GM21529 (cell line): ENCODE measurements around the gene PRRT4.

Experiments used
- ATAC-seq: cut with Tn5 transposase; IDR thresholded peaks from one replicate; pipeline ENCODE4 v1.9.1; 2021; ENCODE audit not compliant: unreplicated experiment

Gene PRRT4

DNA sequence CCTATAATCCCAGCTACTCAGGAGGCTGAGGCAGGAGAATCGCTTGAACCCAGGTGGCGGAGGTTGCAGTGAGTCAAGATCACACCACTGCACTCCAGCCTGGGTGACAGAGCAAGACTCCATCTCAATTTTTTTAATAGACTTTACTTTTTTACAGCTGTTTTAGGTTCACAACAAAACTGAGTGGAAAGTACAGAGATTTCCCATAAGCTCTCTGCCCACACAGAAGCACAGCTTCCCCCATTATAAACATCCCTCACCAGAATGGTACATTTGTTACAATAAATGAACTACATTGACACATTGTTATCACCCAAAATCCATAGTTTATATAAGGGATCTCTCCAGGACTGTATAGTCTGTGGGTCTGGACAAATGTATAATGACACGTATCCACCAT is 14.6 kb upstream of the PRRT4 start:
- no peak for ATAC-seq

DNA sequence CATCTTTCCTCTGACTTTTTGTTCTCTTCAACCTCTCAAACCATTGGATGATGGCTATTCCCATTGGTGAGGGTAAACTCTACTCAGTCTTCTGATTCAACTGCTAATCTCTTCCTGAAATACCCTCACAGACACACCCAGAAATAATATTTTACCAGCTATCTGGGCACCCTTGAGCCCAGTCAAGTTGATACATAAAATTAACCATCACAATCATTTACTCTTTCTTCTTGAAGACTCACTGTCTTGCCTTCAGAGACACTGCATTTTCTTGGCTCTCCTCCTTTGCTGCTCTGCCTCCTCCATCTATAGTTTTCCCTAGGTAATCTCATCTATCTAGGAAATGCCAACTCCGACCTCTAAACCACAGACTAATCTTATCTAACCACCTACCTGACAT is 12.6 kb upstream of the PRRT4 start:
- no peak for ATAC-seq

DNA sequence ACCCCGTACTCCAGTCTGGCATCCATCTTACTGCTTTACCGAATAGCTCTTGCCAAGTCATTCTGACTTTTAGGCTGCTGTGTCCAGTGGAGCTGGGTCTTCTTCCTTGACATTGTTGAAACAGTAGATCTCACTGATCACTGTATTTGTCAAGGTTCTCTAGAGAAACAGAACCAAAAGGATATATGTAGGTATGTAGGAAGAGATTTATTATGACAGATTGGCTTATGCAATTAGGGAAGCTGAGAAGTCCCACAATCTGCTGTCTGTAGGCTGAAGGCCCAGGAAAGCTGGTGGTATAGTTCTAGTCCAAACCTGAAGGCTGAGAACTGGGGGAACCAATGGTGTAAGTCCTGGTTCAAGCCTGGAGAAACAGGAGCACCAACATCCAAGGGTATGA is 12.1 kb upstream of the PRRT4 start:
- no peak for ATAC-seq

DNA sequence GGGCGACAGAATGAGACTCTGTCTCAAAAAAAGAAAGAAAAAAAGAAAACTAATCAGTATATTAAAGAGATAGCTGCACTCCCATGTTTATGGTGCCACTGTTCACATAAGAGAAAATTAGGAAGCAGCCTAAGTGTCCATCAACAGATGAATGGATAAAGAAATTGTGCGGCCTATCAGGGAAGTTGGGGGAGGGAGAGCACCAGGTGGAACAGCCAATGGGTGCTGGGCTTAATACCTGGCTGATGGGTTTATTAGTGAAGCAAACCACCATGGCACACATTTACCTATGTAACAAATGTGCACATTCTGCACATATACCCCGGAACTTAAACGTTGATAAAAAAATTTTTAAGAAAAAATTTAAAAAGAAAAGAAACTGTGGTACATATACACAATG is 9.0 kb upstream of the PRRT4 start:
- ATAC-seq = no peak

DNA sequence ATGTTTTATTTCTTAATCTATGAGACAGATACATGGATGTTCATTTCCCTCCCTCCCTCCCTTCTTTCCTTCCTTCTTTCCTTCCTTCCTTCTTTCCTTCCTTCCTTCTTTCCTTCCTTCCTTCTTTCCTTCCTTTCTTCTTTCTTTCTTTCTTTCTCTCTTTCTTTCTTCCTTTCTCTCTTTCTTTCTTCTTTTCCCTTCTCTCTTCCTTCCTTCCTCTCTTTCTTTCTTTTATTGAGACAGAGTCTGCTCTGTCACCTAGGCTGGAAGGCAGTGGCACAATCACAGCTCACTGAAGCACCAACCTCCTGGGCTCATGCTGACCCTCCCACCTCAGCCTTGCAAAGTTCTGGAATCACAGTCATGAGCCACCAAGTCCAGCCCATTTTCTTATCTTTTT is 5.5 kb upstream of the PRRT4 start:
- ATAC-seq = no peak

DNA sequence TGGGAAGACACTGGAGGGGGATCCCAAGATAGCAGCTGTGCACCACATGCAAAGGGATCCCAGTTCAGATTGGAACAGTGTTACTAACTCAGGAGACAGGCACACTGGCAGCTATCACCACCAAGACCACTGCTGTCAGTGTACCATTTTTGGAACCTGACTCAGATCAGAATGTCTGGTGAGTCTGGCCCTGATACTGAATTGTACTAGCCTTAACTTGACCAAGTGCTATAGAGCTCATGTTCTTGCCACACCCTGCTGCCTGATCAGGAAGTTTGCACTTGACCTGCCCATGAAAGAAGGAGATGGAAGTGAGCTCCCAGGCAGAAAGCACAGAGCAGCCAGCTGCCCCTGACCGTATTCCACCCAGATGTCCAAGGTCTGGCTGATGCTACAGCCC is 4.8 kb upstream of the PRRT4 start:
- no peak for ATAC-seq

DNA sequence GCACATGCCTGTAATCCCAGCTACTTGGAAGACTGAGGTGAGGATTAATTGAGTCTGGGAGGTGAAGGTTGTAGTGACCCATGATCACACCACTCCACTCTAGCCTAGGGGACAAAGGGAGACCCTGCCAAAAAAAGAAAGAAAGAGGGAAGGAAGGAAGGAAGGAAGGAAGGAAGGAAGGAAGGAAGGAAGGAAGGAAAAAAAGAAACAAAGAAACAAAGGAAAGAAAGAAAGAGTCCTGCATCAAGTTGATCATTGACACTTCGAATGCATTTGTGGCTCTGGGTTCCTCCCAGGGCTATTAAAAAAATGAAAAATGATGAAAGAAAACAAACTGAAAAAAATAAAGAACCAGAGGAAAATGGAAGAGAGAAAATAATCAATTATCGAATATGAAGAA is 3.9 kb upstream of the PRRT4 start:
- no peak for ATAC-seq

DNA sequence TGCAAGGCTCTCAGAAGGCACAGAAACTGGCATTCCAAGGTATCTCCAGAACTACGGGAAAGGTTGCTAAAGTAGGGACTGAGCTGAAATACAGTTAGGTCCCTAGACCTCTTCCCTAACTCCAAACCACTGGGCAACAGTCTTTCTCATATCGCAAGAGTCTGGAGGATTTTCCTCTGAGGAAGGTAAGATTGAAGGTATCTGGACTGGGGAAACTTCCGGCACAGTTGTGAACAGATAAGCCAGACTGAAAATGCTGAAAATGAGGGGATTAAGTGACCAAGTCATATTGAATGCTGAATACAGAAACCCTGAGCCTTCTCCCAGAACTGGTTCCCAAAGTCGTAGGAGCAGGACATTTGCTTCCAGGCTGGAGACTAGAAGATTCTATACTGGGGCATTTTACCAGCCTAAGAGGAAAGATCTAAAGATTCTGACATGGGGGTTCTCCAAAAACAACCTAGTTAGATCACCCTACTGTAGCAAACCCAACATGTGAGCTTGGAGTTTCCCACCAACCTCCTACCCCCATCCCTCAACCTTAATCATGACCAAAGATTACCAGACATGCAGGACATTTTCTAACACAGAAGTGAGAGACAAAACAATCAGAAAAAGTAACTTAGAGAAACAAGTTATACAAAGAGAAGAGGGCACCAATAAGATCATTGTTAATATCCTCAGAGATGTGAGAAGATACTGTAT is 2.8 kb upstream of the PRRT4 start:
- no peak for ATAC-seq

DNA sequence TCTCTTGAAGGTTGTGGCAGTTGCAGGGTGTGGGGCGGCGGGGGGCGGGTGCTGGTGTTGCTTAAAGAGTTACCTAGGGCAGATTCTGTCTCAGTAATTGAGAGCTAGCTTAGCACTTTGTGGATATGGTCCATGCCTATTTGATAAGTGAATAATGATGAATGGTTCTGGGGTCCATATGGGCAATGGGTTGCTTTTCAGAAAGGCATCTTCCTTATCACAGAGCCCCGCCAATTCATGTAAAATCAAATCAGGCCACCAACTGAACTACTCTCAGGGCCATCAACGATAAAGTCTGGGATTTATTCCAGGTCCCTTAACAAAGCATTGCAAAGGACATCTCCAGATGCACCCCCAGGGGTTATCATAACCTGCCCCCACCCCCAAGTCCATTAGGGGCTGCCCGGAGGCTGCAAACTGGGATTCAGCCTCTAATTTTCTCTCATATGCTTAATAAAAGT is 1.8 kb upstream of the PRRT4 start:
- ATAC-seq = no peak

DNA sequence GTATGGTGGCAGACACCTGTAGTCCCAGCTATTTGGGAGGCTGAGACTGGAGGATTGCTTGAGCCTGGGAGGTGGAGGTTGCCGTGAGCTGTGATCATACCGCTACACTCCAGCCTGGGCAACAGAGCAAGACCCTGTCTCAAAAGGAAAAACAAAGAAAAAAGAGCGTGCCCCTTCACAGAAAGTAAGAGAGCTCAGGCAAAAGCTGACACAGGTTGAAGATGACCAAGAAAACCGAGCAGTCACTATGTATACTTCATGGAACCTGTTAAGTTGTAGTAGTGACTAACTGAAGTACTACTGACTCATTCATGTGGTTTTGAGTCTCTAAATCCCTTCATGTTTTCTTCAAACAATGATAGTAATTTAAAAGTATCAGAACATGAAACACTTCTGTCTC is 1.2 kb upstream of the PRRT4 start:
- ATAC-seq = no peak

DNA sequence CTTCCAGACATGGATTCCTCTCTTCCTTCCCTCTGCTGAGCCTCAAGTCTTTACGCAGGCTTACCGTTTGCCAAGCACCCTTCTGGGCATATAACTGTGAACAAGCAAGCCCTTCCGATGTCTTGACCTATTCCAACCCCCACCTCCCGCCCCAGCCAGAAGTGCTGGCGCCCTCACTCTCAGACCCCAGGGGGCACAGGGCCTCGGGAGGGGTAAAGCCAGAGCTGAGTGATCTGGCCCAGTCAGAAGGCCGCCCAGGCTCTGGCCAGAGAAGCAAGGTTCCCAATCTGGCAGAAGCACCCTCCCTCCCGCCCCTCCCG is 1.2 kb downstream of the PRRT4 start:
- ATAC-seq = no peak

DNA sequence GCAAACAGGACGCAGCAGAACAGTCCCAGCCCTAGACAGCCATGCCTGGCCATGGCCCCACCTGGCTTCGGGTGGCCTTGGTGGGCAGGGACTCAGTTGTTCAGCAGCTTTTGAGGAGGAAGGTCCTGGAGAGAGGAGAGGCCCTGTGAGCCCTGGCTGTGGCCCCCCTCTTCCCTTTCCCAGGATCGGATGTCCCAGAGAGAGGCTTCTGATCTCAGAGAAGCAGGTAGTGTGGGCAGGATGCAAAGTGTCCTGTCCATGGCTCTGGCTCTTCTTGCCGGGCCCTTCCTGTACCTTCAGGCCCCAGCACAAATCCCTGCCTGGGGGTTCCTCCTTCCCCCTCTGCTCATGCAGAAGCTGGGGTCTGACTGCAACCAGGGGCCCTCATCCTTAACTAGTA is 1.6 kb downstream of the PRRT4 start:
- ATAC-seq = no peak

DNA sequence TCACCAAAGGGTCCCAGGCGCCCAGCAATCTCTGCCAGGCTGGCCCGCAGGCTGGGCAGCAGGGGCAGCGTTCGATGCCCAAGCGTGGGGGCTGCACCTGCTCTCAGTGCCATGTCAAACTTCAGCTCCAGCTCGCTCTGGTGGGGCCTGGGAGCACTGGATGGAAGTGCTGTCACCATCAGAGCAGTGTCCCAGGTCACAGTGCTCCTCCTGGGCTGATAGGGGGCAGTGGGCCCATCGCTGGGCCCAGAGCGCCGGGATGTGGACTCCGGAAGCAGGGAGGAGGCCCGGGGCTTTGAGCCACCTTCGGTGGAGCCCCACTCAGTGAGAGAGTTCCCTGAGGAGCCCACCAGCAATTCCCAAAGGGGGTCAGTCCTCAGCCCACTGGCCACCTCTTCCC is 2.2 kb downstream of the PRRT4 start:
- no peak for ATAC-seq

DNA sequence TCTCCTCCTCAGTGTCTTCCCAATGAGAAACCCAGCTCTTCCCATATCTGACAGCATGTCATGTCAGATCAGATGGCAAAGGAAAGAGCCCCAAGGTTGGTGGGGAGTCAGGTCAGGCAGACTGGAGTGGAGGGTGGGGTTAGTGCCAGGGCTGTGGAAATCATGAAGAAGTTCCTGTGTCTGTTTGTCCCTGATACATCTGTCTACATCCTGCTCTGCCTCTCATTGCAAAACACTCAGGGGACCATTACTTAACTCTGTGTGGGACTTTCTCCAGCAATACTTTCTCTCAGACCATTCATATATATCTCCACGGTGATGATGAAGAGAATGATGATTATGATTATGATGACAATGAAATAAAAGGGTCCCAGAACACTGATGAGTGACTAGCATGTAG is 3.3 kb downstream of the PRRT4 start:
- no peak for ATAC-seq

DNA sequence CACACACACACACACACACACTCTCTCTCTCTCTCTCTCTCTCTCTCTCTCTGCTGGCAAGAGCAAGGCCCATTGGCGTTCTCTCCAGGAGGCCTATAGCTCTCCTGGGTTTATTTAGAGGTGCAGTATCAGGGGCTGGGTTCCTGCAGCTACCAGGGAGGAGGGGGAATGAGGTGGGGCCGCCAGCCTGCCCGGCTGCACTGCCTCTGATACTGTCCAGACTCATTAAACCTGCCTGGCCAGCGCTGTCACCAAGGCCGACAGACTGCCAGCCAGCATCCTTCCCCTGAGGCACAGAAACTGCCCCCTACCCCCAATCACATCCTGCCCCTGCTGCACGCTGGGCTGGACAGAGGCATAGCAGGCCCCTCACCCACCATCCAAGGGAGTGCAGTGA is 4.3 kb downstream of the PRRT4 start:
- no peak for ATAC-seq

DNA sequence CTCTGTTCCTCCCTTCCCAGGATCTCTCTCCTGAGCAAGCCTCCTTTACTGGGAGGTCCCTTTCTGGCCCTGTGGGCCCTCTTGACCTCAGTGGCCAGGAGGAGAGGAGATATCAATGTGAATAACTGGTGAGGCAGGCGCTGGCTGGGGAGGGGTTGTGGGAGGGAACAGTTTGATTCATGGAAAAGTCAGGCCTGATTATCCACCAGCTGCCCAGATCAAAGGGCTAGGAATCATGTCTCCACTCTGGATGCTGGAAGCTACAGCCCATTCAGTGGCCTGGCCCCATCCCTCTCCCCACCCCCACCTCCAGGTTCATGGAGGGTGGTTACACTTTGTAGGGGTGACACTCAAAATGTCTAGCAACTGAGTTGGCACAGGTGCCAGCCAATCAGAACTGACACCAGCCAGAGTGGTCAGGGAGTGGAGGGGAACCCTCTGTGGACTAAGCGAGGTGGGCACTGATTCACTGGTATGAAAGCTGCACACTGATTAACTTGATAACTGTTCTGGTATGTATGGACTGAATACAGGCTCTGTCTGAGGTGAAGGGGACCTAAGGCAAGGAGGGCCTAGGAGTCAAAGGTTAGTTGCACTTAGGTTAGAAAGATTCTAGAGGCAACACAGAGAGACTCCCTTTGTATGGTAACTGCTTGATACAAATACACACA is 4.8 kb downstream of the PRRT4 start:
- ATAC-seq = no peak

DNA sequence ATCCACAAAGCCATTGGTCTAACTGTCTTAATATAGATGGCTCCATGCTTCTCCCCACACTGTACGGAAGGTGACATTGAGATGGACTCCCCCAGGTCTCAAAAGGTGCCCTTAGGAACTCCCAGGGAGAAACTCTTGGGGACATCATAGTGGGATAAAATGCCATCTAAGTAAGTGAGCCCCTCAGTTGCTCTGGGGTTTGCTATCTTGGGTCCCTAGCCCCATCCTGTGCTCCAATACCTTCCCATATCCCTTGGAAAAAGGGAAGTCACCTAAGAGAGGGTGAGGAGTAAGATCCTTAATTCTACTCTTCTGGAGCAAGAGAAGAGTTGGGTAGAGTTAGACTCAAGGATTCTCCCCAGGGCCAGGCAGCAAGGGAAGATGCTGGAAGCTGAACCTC is 7.9 kb downstream of the PRRT4 start:
- no peak for ATAC-seq

DNA sequence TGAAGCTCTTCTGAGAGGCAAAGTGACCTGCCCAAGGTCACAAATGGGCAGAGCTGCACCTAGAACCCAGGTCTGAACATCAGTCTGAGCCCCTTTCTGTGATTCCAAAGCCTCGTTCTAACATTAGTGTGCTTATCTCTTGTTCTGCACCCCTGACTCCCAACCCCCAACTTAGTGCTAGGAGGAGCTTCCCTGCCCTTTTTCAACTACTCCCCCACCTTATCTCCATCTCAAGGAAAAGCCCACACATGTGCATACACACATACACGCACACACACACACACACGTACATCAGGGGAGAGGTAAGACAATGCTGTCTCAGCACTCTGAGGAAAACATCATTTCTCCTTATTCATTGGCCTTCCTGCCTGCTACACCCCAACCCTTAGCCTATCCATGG is 8.3 kb downstream of the PRRT4 start:
- no peak for ATAC-seq

DNA sequence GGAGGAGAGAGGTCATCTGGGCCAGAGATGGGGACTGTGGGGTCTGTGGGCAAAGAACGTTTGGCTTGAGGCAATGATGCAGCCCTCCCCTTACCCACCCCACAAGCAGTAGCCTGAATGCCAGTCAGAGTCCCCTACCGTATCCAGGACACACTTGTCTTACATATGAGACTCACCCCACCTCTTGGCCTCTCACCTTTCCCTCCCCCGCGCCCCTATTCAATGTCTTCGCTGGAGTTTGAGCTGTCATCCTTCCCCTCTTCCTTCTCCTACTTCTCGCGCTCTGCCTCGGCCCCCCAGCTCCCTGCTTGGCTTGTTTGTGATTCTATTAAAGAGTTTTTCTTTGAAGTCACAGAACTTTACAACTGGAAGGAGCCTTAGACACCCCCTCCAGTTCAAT is 8.9 kb downstream of the PRRT4 start:
- ATAC-seq = no peak

DNA sequence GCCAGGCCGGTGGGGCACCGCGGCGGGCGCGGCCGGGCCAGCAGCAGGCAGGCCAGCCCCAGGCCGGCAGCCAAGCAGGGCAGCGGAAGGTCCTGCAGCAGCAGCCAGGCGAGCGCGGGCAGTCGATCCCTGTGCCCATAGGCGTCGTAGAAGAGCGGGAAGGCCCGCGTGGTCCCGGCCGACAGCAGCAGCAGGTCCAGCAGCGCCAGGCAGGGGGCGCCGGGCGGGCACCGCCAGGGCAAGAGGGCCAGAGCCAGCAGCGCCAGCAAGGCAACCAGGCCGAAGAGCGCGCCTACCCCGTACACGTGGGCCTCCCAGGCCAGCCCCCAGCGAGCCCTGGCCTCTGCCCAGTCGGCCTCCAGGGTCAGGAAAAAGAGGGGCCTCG is 9.3 kb downstream of the PRRT4 start:
- ATAC-seq = no peak

DNA sequence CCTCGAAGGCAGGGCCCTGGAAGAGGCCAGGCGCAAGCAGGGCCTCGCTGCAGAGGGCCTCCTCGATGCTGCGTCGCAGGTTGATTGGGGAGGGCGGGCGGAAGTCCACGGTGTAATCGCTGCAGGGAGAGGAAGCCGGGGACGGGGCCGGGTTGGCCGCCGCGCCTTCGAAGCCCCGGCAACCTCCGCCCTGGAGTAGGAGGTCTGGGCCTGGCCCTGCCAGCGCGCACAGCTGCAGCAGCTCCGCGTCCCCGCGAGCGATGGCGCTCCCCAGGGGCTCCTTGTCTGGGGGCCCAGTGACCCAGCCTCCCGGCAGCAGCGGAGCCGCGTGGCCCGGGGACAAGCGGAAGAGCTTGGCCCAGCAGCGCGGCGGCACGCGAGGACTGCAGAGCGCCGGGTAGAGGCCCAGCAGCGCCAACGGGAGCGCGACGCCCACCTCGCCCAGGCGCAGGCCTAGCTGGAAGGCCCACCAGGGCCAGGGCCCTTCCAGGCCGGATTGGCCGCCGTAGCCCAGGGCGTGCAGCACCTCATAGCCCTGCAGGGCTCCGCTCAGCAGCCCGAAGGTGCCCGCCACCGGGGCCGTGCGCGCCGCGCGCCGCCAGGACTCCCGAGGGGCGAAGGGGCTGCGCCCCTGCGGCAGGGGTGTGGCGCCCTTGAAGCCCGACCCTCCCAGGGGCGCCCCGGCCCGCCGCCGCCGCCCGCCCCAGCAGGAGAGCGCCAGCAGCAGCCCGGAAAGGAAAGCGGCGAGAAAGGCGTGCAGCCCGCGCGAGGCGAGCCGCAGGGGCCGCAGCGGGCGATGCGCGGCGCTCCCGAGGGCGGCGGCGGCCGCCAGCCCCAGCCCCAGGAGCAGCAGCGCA is 10.0 kb downstream of the PRRT4 start:
- ATAC-seq = no peak

DNA sequence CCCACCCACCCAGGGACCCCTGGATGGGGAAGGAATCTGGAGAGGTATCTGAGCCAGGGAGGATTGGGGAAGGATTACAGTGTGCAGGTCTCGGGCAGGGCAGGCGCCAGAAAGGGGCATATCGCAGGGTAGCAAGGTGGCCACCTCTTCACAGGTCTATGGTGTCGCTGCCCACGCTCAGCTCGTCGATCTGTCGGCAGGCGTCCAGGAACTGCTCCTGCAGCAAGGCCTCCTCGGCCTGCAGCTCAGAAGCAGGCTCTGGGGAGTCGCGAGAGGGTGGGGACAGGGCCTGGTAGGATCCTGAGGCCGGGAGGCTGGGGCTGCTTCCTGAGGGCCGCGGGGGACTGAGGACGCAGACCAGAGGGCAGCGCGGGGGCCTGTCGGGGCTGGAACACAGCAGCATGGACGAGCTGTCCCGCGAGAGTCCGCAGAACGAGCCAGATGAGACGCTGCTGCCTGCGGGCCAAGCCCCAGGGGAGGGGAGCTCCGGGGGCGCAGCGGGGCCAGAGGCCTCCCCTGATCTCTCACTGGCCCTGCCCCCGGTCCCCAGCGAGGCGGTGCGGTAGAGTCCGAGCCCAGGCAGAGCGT is 10.7 kb downstream of the PRRT4 start:
- ATAC-seq = no peak
